Epithelial cell of esophagus (primary cell): ENCODE measurements around the gene PCF11.

ENCODE experiments used
- DNase-seq: peaks from one replicate; pipeline ENCODE4 v3.0.0; 2010; ENCODE audit warnings: low read depth
- H3K4me3 ChIP-seq: 2 replicates; pipeline ENCODE4 v1.5.1; 2011; ENCODE audit warnings: mild to moderate bottlenecking, low read length, control low read depth
- CTCF ChIP-seq: IDR thresholded peaks from 2 replicates; pipeline ENCODE4 v1.5.1; 2011; ENCODE audit warnings: low read depth, mild to moderate bottlenecking, low read length, control low read depth, inconsistent platforms; ENCODE audit not compliant: insufficient read depth; ENCODE audit errors: missing control alignments

The PCF11 gene

GRCh38 chr11:83139310-83139709, 17.6 kb upstream of the PCF11 start:
- H3K4me3 ChIP-seq, result no peak overlapping the region
- TF ChIP-seq CTCF, result no peak
- DNase-seq, result no peak

GRCh38 chr11:83140691-83141455, 16.1 kb upstream of the PCF11 start:
- no peak for DNase-seq
- TF ChIP-seq CTCF, result no peak
- no peak overlapping the region for H3K4me3 ChIP-seq

GRCh38 chr11:83147895-83148294, 9.0 kb upstream of the PCF11 start:
- DNase-seq, result no peak
- no peak for TF ChIP-seq CTCF
- H3K4me3 ChIP-seq, result no peak overlapping the region

GRCh38 chr11:83150450-83150849, 6.5 kb upstream of the PCF11 start:
- DNase-seq, result no peak
- no peak for TF ChIP-seq CTCF
- no peak overlapping the region for H3K4me3 ChIP-seq

- peak; percentile 71 for DNase-seq
- no peak overlapping the region for H3K4me3 ChIP-seq
- TF ChIP-seq CTCF, result no peak
Measured at GRCh38 chr11:83151274-83151977, 5.5 kb upstream of the PCF11 start.

- no peak for TF ChIP-seq CTCF
- H3K4me3 ChIP-seq, result no peak overlapping the region
- DNase-seq, result no peak
Measured at GRCh38 chr11:83152264-83152663, 4.7 kb upstream of the PCF11 start.
